Ovary (tissue), 9 donors: ENCODE measurements around the gene NR1D1. TPM values are rescaled to one million over a fixed set of nuclear protein-coding genes. Genes with fewer than 3 reads are reported as not detected.

Experiments used
- DNase-seq, 5 donors: peaks; one replicate each; pipeline ENCODE4 v3.0.0-alpha.2; 2019 to 2020
- H3K27ac ChIP-seq, 2 donors: fragments of 200-600 bp; one replicate each; pipeline versions ENCODE4 v1.5.1 to v1.8.0; 2019 to 2022
- H3K27me3 ChIP-seq: fragments of 200-600 bp; one replicate; pipeline ENCODE4 v1.8.0; 2022
- H3K36me3 ChIP-seq: fragments of 200-600 bp; sonication (generic); one replicate; pipeline ENCODE4 v1.5.1; 2019
- H3K4me1 ChIP-seq: one replicate; pipeline ENCODE4 v1.8.1; 2013; ENCODE audit warnings: mild to moderate bottlenecking, moderate library complexity; ENCODE audit not compliant: insufficient read depth
- H3K4me3 ChIP-seq: fragments of 200-600 bp; sonication (generic); one replicate; pipeline ENCODE4 v1.5.1; 2017
- H3K9me3 ChIP-seq, 2 donors: fragments of 200-600 bp in 1 of 2; sonication (generic) in 1 of 2; one replicate each; pipeline versions ENCODE4 v1.5.1 to v1.8.1; 2013 to 2019; ENCODE audit warnings: mild to moderate bottlenecking in 1 of 2, moderate library complexity in 1 of 2
- CTCF ChIP-seq, 3 donors: fragments of 450-650 bp in 2 of 3; fragments of 200-600 bp in 1 of 3; IDR thresholded peaks; one replicate each; pipeline versions ENCODE4 v1.5.1 to v1.8.0; 2016 to 2022; ENCODE audit warnings: antibody characterized with exemption in 3 of 3, mild to moderate bottlenecking in 1 of 3
- EP300 ChIP-seq: sonication (generic); formaldehyde crosslinking; IDR thresholded peaks from one replicate; pipeline ENCODE4 v1.6.1; 2017; ENCODE audit warnings: antibody characterized with exemption
- POLR2A ChIP-seq: fragments of 450-650 bp; IDR thresholded peaks from one replicate; pipeline ENCODE4 v1.6.1; 2017; ENCODE audit warnings: antibody characterized with exemption, mild to moderate bottlenecking, moderate library complexity
- WGBS, 3 donors: extraction: QIAGEN DNeasy Blood & Tissue Kit in 1 of 3; methylation state at CpG; one replicate each; pipeline versions ENCODE4 v1.1.5 to v1.1.7; 2013 to 2017; 5-methylcytosine and 5-hydroxymethylcytosine counted together
- intact Hi-C, 4 donors: fragments of 100-400 bp; cut with DNase I; formaldehyde crosslinking; loops; one replicate each; pipeline versions ENCODE4 v1.11.0 to v1.15.1; 2022 to 2023
- polyA plus RNA-seq, 2 donors: library from polyadenylated mRNA; stranded (reverse); fragments of 200-250 nt in 1 of 2; fragments of 350-450 nt in 1 of 2; fragmentation: Illumina TruSeq in 1 of 2; extraction: RNeasy Lipid Tissue Mini Kit (QIAGEN cat#74804) in 1 of 2; gene quantifications; one replicate each; pipeline ENCODE4 v1.2.3, GENCODE V29; 2013 to 2014
- total RNA-seq, 7 donors: library from RNA; depleted of rRNA in 2 of 7; stranded (reverse); fragments of >200 nt in 2 of 7; fragmentation: NEBNext Ultra II Directional in 3 of 7; extraction: Animal tissue kit (Norgen Biotek cat#: 25700) in 3 of 7; gene quantifications; one replicate each; pipeline versions ENCODE4 v1.1.0 to v1.2.4, GENCODE V29; 2016 to 2023
- donor health status: DM: no; HTN: no; CAD: no; lungs with moderate emphysema.
- donor health status: DM: no; HTN: no; CAD: no.
- donor health status: Bipolar disorder and iron deficiency.
- donor health status: DM: yes; HTN: yes; CAD: no.
- donor health status: DM: no; HTN: no; CAD: no.
- donor health status: DM: yes; HTN: yes; CAD: no.

Gene NR1D1
- total and polyA plus RNA-seq, 9 donors = 10.7 to 73.8 (median 23.7) TPM

- no peaks in the 10 kb centered on the region for H3K9me3 ChIP-seq
- H3K27me3 ChIP-seq = no peaks in the 10 kb centered on the region
- 64 to 74% (median 66%) methylated on average over 28 of the region's 28 CpGs for WGBS, 3 donors
- intact Hi-C loops = no loop called here
- peak overlapping the region in 1 of 2 donors; percentile 3 for H3K27ac ChIP-seq
- DNase-seq = peak in 1 of 5 donors; percentile 42
- TF ChIP-seq POLR2A = no peak
- TF ChIP-seq EP300 = no peak
- TF ChIP-seq CTCF (IDR thresholded peaks at IDR 0.05) = no peak
- peaks cover 4% of the 10 kb centered on the region for H3K36me3 ChIP-seq
- peaks cover 7% of the 10 kb centered on the region for H3K4me1 ChIP-seq
- H3K4me3 ChIP-seq = no peak overlapping the region
These were observed 12.3 kb downstream of the NR1D1 start for GRCh38 chr17:40087903-40088718.

- Histone ChIP-seq H3K36me3 (peaks cover 4% of the 10 kb centered on the region), H3K27ac (no peak overlapping the region)
These were observed 13.2 kb downstream of the NR1D1 start for GRCh38 chr17:40087049-40087794.

GRCh38 chr17:40086150-40087044, 14.0 kb downstream of the NR1D1 start:
- H3K4me1 ChIP-seq = no peaks in the 10 kb centered on the region
- H3K36me3 ChIP-seq = peaks cover 4% of the 10 kb centered on the region
- H3K9me3 ChIP-seq = no peaks in the 10 kb centered on the region
- no peak overlapping the region for H3K4me3 ChIP-seq
- peak; percentile 43 to 74 (median 68) for DNase-seq
- 49 to 58% (median 57%) methylated on average over 17 of the region's 17 CpGs for WGBS, 3 donors
- peak overlapping the region in 1 of 2 donors; percentile 25 for H3K27ac ChIP-seq
- intact Hi-C loops = no loop called here
- TF ChIP-seq EP300 = no peak
- TF ChIP-seq CTCF (IDR thresholded peaks at IDR 0.05) = peak; percentile 41 to 67 (median 67)
- no peaks in the 10 kb centered on the region for H3K27me3 ChIP-seq

More at GRCh38 chr17:40087049-40087794, 13.2 kb downstream of the NR1D1 start:
- Histone ChIP-seq H3K4me1 (peaks cover 4% of the 10 kb centered on the region), H3K4me3 (no peak overlapping the region), H3K9me3 (no peaks in the 10 kb centered on the region), H3K27me3 (no peaks in the 10 kb centered on the region)
- 54 to 68% (median 65%) methylated on average over 6 of the region's 6 CpGs for WGBS, 3 donors
- intact Hi-C loops = no loop called here
- TF ChIP-seq CTCF (IDR thresholded peaks at IDR 0.05) (no peak), POLR2A (no peak), EP300 (no peak)
- DNase-seq = no peak

GRCh38 chr17:40084477-40084876, 15.9 kb downstream of the NR1D1 start:
- DNase-seq = no peak
- H3K27ac ChIP-seq = no peak overlapping the region
- no peaks in the 10 kb centered on the region for H3K9me3 ChIP-seq
- no peak for TF ChIP-seq EP300
- no peak for TF ChIP-seq CTCF (IDR thresholded peaks at IDR 0.05)
- no peak for TF ChIP-seq POLR2A
- intact Hi-C loops = no loop called here
- WGBS, 3 donors = 87 to 91% (median 88%) methylated on average over 14 of the region's 14 CpGs
- H3K4me1 ChIP-seq = no peaks in the 10 kb centered on the region
- H3K27me3 ChIP-seq = no peaks in the 10 kb centered on the region
- H3K4me3 ChIP-seq = no peak overlapping the region
- H3K36me3 ChIP-seq = peaks cover 4% of the 10 kb centered on the region
